ENCODE results near the gene CORO1C. TPM values are rescaled to one million over a fixed set of nuclear protein-coding genes. Genes with fewer than 3 reads are reported as not detected.

CORO1C gene
- total RNA-seq, 1 experiment from 2014 or later, result 139 TPM

DNA sequence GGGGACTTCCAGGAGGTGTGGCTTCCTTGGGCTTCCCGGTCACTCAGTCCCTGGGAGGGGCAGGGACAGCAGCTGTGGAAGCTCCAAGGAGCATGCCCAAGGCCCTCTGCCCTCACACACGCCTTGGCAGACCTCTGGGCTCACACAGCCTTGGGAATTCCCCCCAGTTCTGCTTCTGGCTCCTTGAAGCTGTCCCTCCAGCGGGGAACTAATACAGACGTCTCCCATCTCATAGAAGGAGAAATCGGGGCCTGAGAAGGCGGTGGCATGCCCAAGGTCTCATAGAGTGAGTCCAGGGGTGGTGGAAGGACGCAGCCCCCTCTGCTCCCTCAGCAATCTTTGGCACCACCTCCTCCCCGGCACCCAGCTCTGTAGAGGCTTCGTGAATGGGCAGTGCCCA is 117.8 kb downstream of the CORO1C start:
- no peak for DNase-seq
- POLR2A ChIA-PET (ENCODE audit: unreplicated experiment), result interaction anchor here (0.7 kb wide), 1 partner anchor 220 kb away, joined by 3 read pairs; no protein-coding TSS in a partner anchor
- no peaks in the 10 kb centered on the region for H3K9me3 ChIP-seq (ENCODE audit: insufficient read depth, low read depth)
- BruUV-seq (replicated peaks), result no TSS peak
- no peaks in the 10 kb centered on the region for H3K9me2 ChIP-seq (ENCODE audit: insufficient read depth)
- no peaks in the 10 kb centered on the region for H3K27me3 ChIP-seq (ENCODE audit: insufficient read depth, low read depth)
- intact Hi-C loops (cut with micrococcal nuclease; ENCODE audit: unreplicated experiment), result loop anchor here (10.0 kb wide), 2 partner anchors 99 to 699 kb away; partner anchors contain the start of gene FICD
- no peaks in the 10 kb centered on the region for H4K20me1 ChIP-seq (ENCODE audit: insufficient read depth)
- no peaks in the 10 kb centered on the region for H3K79me2 ChIP-seq (ENCODE audit: low read depth)
- no peaks in the 10 kb centered on the region for H3K36me3 ChIP-seq (ENCODE audit: low read depth)
- CTCF ChIA-PET, result no interaction called here
- no peak overlapping the region for H2AFZ ChIP-seq
- no peak overlapping the region for H3K4me2 ChIP-seq
- H3K4me3 ChIP-seq, result no peak overlapping the region
- no peak overlapping the region for H3K27ac ChIP-seq
- H3K4me1 ChIP-seq (replicated peaks; ENCODE audit: insufficient read depth), result 0 out of 2 replicates have a peak, but pooled peaks cover 5% of the 10 kb centered on the region
- TF ChIP-seq, protein P1, sequence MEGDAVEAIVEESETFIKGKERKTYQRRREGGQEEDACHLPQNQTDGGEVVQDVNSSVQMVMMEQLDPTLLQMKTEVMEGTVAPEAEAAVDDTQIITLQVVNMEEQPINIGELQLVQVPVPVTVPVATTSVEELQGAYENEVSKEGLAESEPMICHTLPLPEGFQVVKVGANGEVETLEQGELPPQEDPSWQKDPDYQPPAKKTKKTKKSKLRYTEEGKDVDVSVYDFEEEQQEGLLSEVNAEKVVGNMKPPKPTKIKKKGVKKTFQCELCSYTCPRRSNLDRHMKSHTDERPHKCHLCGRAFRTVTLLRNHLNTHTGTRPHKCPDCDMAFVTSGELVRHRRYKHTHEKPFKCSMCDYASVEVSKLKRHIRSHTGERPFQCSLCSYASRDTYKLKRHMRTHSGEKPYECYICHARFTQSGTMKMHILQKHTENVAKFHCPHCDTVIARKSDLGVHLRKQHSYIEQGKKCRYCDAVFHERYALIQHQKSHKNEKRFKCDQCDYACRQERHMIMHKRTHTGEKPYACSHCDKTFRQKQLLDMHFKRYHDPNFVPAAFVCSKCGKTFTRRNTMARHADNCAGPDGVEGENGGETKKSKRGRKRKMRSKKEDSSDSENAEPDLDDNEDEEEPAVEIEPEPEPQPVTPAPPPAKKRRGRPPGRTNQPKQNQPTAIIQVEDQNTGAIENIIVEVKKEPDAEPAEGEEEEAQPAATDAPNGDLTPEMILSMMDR (conservative IDR thresholded peaks at IDR 0.05), result no peak
- TF ChIP-seq EZH2 (IDR thresholded peaks at IDR 0.05; ENCODE audit: low read depth), result no peak
- no peaks in the 10 kb centered on the region for H3F3A ChIP-seq (ENCODE audit: insufficient read depth, low read depth)

DNA sequence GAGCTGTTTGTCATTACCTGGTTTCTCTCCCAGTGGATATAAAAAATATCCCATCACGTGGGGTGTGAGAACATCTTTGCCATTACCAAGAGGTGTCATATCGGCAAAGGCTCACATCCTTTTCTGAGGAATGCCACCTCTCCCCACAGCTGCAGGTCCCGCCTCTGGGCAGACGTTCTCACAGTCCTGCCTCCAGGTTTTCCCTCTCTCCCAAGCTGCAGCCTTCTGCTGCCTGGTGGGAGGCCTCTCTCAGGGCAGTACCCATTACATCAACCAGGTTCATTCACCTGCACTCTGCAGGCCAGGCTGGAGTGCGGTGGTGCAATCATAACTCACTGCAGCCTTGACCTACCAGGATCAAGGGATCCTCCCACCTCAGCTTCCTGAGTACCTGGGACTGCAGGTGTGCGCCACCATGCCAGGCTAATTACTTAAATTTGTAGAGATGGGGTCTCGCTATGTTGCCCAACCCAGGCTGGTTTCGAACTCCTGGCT is 118.5 kb downstream of the CORO1C start:
- no peaks in the 10 kb centered on the region for H3K9me3 ChIP-seq (ENCODE audit: insufficient read depth, low read depth)
- H3K27me3 ChIP-seq (ENCODE audit: insufficient read depth, low read depth), result no peaks in the 10 kb centered on the region
- CTCF ChIA-PET, result interaction anchor here (0.5 to 1.0 kb wide), 2 partner anchors 34 to 188 kb away, joined by 4 read pairs; no protein-coding TSS in a partner anchor
- no TSS peak for BruUV-seq (replicated peaks)
- POLR2A ChIA-PET (ENCODE audit: unreplicated experiment), result no interaction called here
- H3K4me3 ChIP-seq, result no peak overlapping the region
- no peaks in the 10 kb centered on the region for H3F3A ChIP-seq (ENCODE audit: insufficient read depth, low read depth)
- H2AFZ ChIP-seq, result no peak overlapping the region
- intact Hi-C loops (cut with micrococcal nuclease; ENCODE audit: unreplicated experiment), result loop anchor here (10.0 kb wide), 2 partner anchors 98 to 698 kb away; partner anchors contain the start of gene FICD
- H3K79me2 ChIP-seq (ENCODE audit: low read depth), result no peaks in the 10 kb centered on the region
- H3K27ac ChIP-seq, result no peak overlapping the region
- H4K20me1 ChIP-seq (ENCODE audit: insufficient read depth), result no peaks in the 10 kb centered on the region
- H3K4me1 ChIP-seq (replicated peaks; ENCODE audit: insufficient read depth), result 0 out of 2 replicates have a peak, but pooled peaks cover 5% of the 10 kb centered on the region
- H3K4me2 ChIP-seq, result no peak overlapping the region
- TF ChIP-seq, protein P1 (conservative IDR thresholded peaks at IDR 0.05), result no peak
- TF ChIP-seq EZH2 (IDR thresholded peaks at IDR 0.05; ENCODE audit: low read depth), result no peak
- no peaks in the 10 kb centered on the region for H3K36me3 ChIP-seq (ENCODE audit: low read depth)
- no peak for DNase-seq
- no peaks in the 10 kb centered on the region for H3K9me2 ChIP-seq (ENCODE audit: insufficient read depth)

DNA sequence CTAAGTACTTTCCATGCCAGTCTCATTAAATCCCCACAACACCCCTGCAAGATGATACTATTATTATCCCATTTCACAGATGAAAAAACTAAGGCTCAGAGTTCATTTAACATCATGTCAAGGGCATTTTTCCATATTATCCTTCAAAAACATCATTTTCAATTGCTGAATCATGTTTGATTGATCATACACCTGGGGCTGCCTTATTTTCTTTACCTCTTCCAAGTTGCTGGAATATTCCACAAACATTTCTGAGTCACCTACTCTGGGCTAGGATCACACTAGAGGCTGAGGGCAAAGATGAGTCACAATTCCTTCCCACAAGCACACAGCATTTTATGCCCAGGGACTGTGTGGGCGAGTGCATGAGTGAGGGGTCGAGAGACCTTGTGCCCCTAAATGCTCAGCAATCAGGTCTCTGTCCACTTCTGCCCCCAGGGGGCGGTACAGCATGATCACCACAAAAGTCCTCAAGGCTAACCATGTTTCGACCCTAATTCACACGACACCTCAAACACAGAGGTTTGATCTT is 119.4 kb downstream of the CORO1C start:
- Histone ChIP-seq H3K9me2 (ENCODE audit: insufficient read depth) (no peaks in the 10 kb centered on the region), H3K4me2 (no peak overlapping the region), H4K20me1 (ENCODE audit: insufficient read depth) (no peaks in the 10 kb centered on the region), H3K79me2 (ENCODE audit: low read depth) (no peaks in the 10 kb centered on the region), H3K27me3 (ENCODE audit: insufficient read depth, low read depth) (no peaks in the 10 kb centered on the region), H3K4me3 (no peak overlapping the region), H3F3A (ENCODE audit: insufficient read depth, low read depth) (no peaks in the 10 kb centered on the region), H2AFZ (no peak overlapping the region), H3K4me1 (replicated peaks; ENCODE audit: insufficient read depth) (0 out of 2 replicates have a peak, but pooled peaks cover 5% of the 10 kb centered on the region), H3K9me3 (ENCODE audit: insufficient read depth, low read depth) (no peaks in the 10 kb centered on the region), H3K36me3 (ENCODE audit: low read depth) (no peaks in the 10 kb centered on the region), H3K27ac (no peak overlapping the region)
- ChIA-PET POLR2A (ENCODE audit: unreplicated experiment) (no interaction called here), CTCF (interaction anchor here (0.6 to 1.0 kb wide), 2 partner anchors 189 to 741 kb away, joined by 4 to 8 read pairs; no protein-coding TSS in a partner anchor)
- TF ChIP-seq EZH2 (IDR thresholded peaks at IDR 0.05; ENCODE audit: low read depth), result no peak
- TF ChIP-seq, protein P1 (conservative IDR thresholded peaks at IDR 0.05), result peak; percentile 58
- intact Hi-C loops (cut with micrococcal nuclease; ENCODE audit: unreplicated experiment), result loop anchor here (10.0 kb wide), 2 partner anchors 97 to 697 kb away; partner anchors contain the start of gene FICD
- BruUV-seq (replicated peaks), result no TSS peak
- DNase-seq, result no peak

Measured in PC-9 (cell line).